NCI-H187 (cell line): ENCODE results near the gene RPS13.
A peak's percentile ranks its signal among the peaks of the same experiment; 100 is the strongest.
"Not testable (repeated sequence)": the region's sequence is repeated elsewhere in the genome, so short reads cannot be mapped to it uniquely, and the experiment has no call there.

Source experiments
- DNase-seq, 2 experiments: peaks; one replicate each; lab custom pipeline; 2025; lab: John Stamatoyannopoulos, UW

The RPS13 gene

GRCh38 chr11:17077520-17078401 is at the start of gene RPS13:
Gene RPS13 (minus strand): TSS chr11:17077667. CDS start chr11:17077641, 26 bp downstream.
- DNase-seq, result peak; percentile 97 to 98

- DNase-seq, result no peak
Observed at GRCh38 chr11:17121981-17122380, 44.5 kb upstream of the RPS13 start.

GRCh38 chr11:17117262-17117661 is 39.8 kb upstream of the RPS13 start:
- no peak for DNase-seq

- no peak for DNase-seq
Observed at GRCh38 chr11:17116117-17116516, 38.6 kb upstream of the RPS13 start.

- not testable (repeated sequence) for DNase-seq
Observed at GRCh38 chr11:17107745-17108144, 30.3 kb upstream of the RPS13 start.

GRCh38 chr11:17105404-17106040 is 28.1 kb upstream of the RPS13 start:
- DNase-seq, result not testable (repeated sequence)

- no peak for DNase-seq
Observed at GRCh38 chr11:17102462-17102861, 25.0 kb upstream of the RPS13 start.

- no peak for DNase-seq
Observed at GRCh38 chr11:17098658-17099057, 21.2 kb upstream of the RPS13 start.

GRCh38 chr11:17098038-17098437 is 20.6 kb upstream of the RPS13 start:
- no peak for DNase-seq

- not testable (repeated sequence) for DNase-seq
Observed at GRCh38 chr11:17085976-17086375, 8.5 kb upstream of the RPS13 start.

GRCh38 chr11:17077240-17077519 is 287 bp downstream of the RPS13 start:
- DNase-seq, result no peak

- no peak for DNase-seq
Observed at GRCh38 chr11:17076517-17077239, 789 bp downstream of the RPS13 start.

GRCh38 chr11:17075506-17075905 is 2.0 kb downstream of the RPS13 start:
- DNase-seq, result no peak

GRCh38 chr11:17073370-17074027 is 4.0 kb downstream of the RPS13 start:
- DNase-seq, result no peak

GRCh38 chr11:17067417-17067816 is 10.1 kb downstream of the RPS13 start:
- DNase-seq, result no peak

GRCh38 chr11:17066691-17067090 is 10.8 kb downstream of the RPS13 start:
- no peak for DNase-seq

GRCh38 chr11:17063171-17064002 is 14.1 kb downstream of the RPS13 start:
- peak; percentile 19 to 24 for DNase-seq

GRCh38 chr11:17051146-17051545 is 26.3 kb downstream of the RPS13 start:
- not testable (repeated sequence) for DNase-seq

GRCh38 chr11:17048491-17048890 is 29.0 kb downstream of the RPS13 start:
- not testable (repeated sequence) for DNase-seq

- DNase-seq, result no peak
Observed at GRCh38 chr11:17046690-17047089, 30.8 kb downstream of the RPS13 start.
